Heart left ventricle (tissue), 16 donors: ENCODE data around the gene NYAP2. TPM values are rescaled to one million over a fixed set of nuclear protein-coding genes. Genes with fewer than 3 reads are reported as not detected.

Experiments used
- ATAC-seq, 4 donors: fragments of 200-7000 bp; cut with Tn5 transposase; one replicate each; pipeline ENCODE4 v1.9.1; 2020 to 2022; ENCODE audit warnings: moderate library complexity in 4 of 4, mild to moderate bottlenecking in 3 of 4, moderate number of reproducible peaks in 1 of 4
- DNase-seq, 5 donors: peaks; one replicate each; pipeline ENCODE4 v3.0.0-alpha.2; 2020
- H3K27ac ChIP-seq, 12 donors: fragments of 200-600 bp; sonication (generic) in 4 of 12; one replicate each; pipeline versions ENCODE4 v1.5.0 to v1.8.0; 2016 to 2022; ENCODE audit warnings: mild to moderate bottlenecking in 2 of 12
- H3K27me3 ChIP-seq, 9 donors: fragments of 200-600 bp; sonication (generic) in 2 of 9; one replicate each; pipeline versions ENCODE4 v1.5.1 to v1.8.0; 2016 to 2022; ENCODE audit warnings: mild to moderate bottlenecking in 3 of 9
- H3K36me3 ChIP-seq, 9 donors: fragments of 200-600 bp; sonication (generic) in 2 of 9; one replicate each; pipeline versions ENCODE4 v1.5.0 to v1.8.0; 2018 to 2022; ENCODE audit warnings: mild to moderate bottlenecking in 2 of 9
- H3K4me1 ChIP-seq, 12 donors: fragments of 200-600 bp; sonication (generic) in 4 of 12; one replicate each; pipeline versions ENCODE4 v1.5.0 to v1.8.0; 2016 to 2022; ENCODE audit warnings: mild to moderate bottlenecking in 3 of 12
- H3K4me3 ChIP-seq, 12 donors: fragments of 200-600 bp; sonication (generic) in 4 of 12; one replicate each; pipeline versions ENCODE4 v1.5.0 to v1.8.0; 2017 to 2022; ENCODE audit warnings: mild to moderate bottlenecking in 9 of 12, moderate library complexity in 4 of 12
- H3K9me3 ChIP-seq, 12 donors: fragments of 200-600 bp; sonication (generic) in 4 of 12; one replicate each; pipeline versions ENCODE4 v1.5.0 to v1.8.0; 2016 to 2022; ENCODE audit warnings: mild to moderate bottlenecking in 1 of 12
- CTCF ChIP-seq, 12 donors: fragments of 200-600 bp; sonication (generic) in 4 of 12; IDR thresholded peaks; one replicate each; pipeline versions ENCODE4 v1.5.0 to v1.8.0; 2018 to 2022; ENCODE audit warnings: antibody characterized with exemption in 12 of 12, mild to moderate bottlenecking in 5 of 12
- POLR2A ChIP-seq, 2 donors: fragments of 450-650 bp; IDR thresholded peaks; one replicate each; pipeline ENCODE4 v1.6.1; 2017; ENCODE audit warnings: antibody characterized with exemption in 2 of 2, mild to moderate bottlenecking in 2 of 2, moderate library complexity in 2 of 2
- WGBS, 4 donors: extraction: QIAGEN DNeasy Blood & Tissue Kit in 2 of 4; methylation state at CpG; one replicate each; pipeline versions ENCODE4 v1.1.5 to v1.1.7; 2013 to 2018; 5-methylcytosine and 5-hydroxymethylcytosine counted together
- intact Hi-C, 10 donors: fragments of 100-400 bp; cut with DNase I; formaldehyde crosslinking; loops; one replicate each; pipeline versions ENCODE4 v1.11.1 to v1.14.2; 2022
- polyA plus RNA-seq, 2 donors: library from polyadenylated mRNA; stranded (reverse); fragments of 200-250 nt; gene quantifications; one replicate each; pipeline ENCODE4 v1.2.3, GENCODE V29; 2013
- total RNA-seq, 9 donors: library from RNA; depleted of rRNA in 2 of 9; stranded (reverse); fragments of >200 nt in 2 of 9; fragmentation: NEBNext Ultra II Directional in 3 of 9; extraction: Animal tissue kit (Norgen Biotek cat#: 25700) in 3 of 9; gene quantifications; one replicate each; pipeline versions ENCODE4 v1.1.0 to v1.2.4, GENCODE V29; 2016 to 2023
- donor health status: ischemic (EF 13 %, LVEDD 7.1; RV severe dilation, severe dysfunction).
- donor health status: healthy with polysubstance abuse.
- donor health status: DM: no; HTN: yes; CAD: no.
- donor health status: DM: no; HTN: no; CAD: no.
- donor health status: ischemic (EF 25% LVEDD 6.9; RV normal size, moderate dysfunction).
- donor health status: ischemic (EF 25% LVEDD 5.7; RV mildly dilated, moderate dysfunction).
- donor health status: healthy.
- donor health status: DM: yes; HTN: yes; CAD: no.
- donor health status: ischemic (EF 35%, LVEDD 5.7; RV mildly dilated, moderate dysfunction).
- donor health status: nonischemic (EF 11% LVEDD 7.7; RV severe dilation, severe dysfunction).
- donor health status: DM: yes; HTN: yes; CAD: no.
- donor health status: PGD.
- donor health status: ischemic (EF 29% LVEDD 5.4; RV normal size, mild dysfunction).
- donor health status: nonischemic (EF 23%, LVEDD 6.1; RV moderate dilation, normal function).

Gene NYAP2
- total and polyA plus RNA-seq, 11 donors = not detected

GRCh38 chr2:225602205-225602604 lies 202.7 kb downstream of the NYAP2 start:
- no peak overlapping the region for H3K27ac ChIP-seq
- H3K27me3 ChIP-seq = no peaks in the 10 kb centered on the region
- DNase-seq (no peak), ATAC-seq (no peak)
- WGBS, 4 donors = 73 to 78% (median 74%) methylated on average over 4 of the region's 4 CpGs
- H3K4me3 ChIP-seq = no peak overlapping the region
- no peaks in the 10 kb centered on the region for H3K4me1 ChIP-seq
- peaks cover 0 to 16% (median 4%) of the 10 kb centered on the region in 12 donors for H3K9me3 ChIP-seq
- TF ChIP-seq CTCF (IDR thresholded peaks at IDR 0.05) (no peak), POLR2A (IDR thresholded peaks at IDR 0.05) (no peak)
- no peaks in the 10 kb centered on the region for H3K36me3 ChIP-seq
- intact Hi-C loops = no loop called here

GRCh38 chr2:225608136-225608535 lies 208.6 kb downstream of the NYAP2 start:
- TF ChIP-seq POLR2A (IDR thresholded peaks at IDR 0.05) = no peak
- no peak for TF ChIP-seq CTCF (IDR thresholded peaks at IDR 0.05)
- Histone ChIP-seq H3K4me3 (no peak overlapping the region), H3K27me3 (no peaks in the 10 kb centered on the region), H3K27ac (no peak overlapping the region), H3K9me3 (no peaks in the 10 kb centered on the region), H3K36me3 (no peaks in the 10 kb centered on the region), H3K4me1 (no peaks in the 10 kb centered on the region)
- DNase-seq (no peak), ATAC-seq (no peak)
- 29 to 37% (median 29%) methylated on average over 1 of the region's 1 CpG for WGBS, 4 donors
- intact Hi-C loops = no loop called here

- Histone ChIP-seq H3K4me3 (no peak overlapping the region), H3K4me1 (no peaks in the 10 kb centered on the region), H3K9me3 (no peaks in the 10 kb centered on the region), H3K27ac (no peak overlapping the region), H3K36me3 (no peaks in the 10 kb centered on the region), H3K27me3 (no peaks in the 10 kb centered on the region)
- DNase-seq (no peak), ATAC-seq (no peak)
- intact Hi-C loops = no loop called here
- no peak for TF ChIP-seq CTCF (IDR thresholded peaks at IDR 0.05)
- WGBS, 4 donors = 64 to 74% (median 67%) methylated on average over 1 of the region's 1 CpG
Observed at GRCh38 chr2:225612636-225613035, 213.1 kb downstream of the NYAP2 start.

- no peak for DNase-seq
- TF ChIP-seq POLR2A (IDR thresholded peaks at IDR 0.05) = no peak
- no peak for TF ChIP-seq CTCF (IDR thresholded peaks at IDR 0.05)
- Histone ChIP-seq H3K4me1 (no peaks in the 10 kb centered on the region), H3K27ac (no peak overlapping the region), H3K27me3 (no peaks in the 10 kb centered on the region), H3K4me3 (no peak overlapping the region), H3K36me3 (no peaks in the 10 kb centered on the region), H3K9me3 (no peaks in the 10 kb centered on the region)
- WGBS, 4 donors = 63 to 73% (median 67%) methylated on average over 2 of the region's 2 CpGs
- intact Hi-C loops = no loop called here
- ATAC-seq = no peak
Observed at GRCh38 chr2:225614915-225615314, 215.4 kb downstream of the NYAP2 start.
